GM23248 (cell line): ENCODE measurements around the gene CTDNEP1.

Experiments
- EZH2 ChIP-seq: fragments of 200-600 bp; sonication (generic); IDR thresholded peaks from 2 replicates; pipeline ENCODE4 v1.6.1; 2018; ENCODE audit warnings: antibody characterized with exemption, mild to moderate bottlenecking; ENCODE audit not compliant: insufficient read depth, poor library complexity, severe bottlenecking
- EZH2phosphoT487 ChIP-seq: fragments of 200-600 bp; sonication (generic); IDR thresholded peaks from 2 replicates; pipeline ENCODE4 v1.6.1; 2018; ENCODE audit warnings: antibody characterized with exemption, moderate library complexity, mild to moderate bottlenecking, low read depth; ENCODE audit not compliant: insufficient read depth

DNA sequence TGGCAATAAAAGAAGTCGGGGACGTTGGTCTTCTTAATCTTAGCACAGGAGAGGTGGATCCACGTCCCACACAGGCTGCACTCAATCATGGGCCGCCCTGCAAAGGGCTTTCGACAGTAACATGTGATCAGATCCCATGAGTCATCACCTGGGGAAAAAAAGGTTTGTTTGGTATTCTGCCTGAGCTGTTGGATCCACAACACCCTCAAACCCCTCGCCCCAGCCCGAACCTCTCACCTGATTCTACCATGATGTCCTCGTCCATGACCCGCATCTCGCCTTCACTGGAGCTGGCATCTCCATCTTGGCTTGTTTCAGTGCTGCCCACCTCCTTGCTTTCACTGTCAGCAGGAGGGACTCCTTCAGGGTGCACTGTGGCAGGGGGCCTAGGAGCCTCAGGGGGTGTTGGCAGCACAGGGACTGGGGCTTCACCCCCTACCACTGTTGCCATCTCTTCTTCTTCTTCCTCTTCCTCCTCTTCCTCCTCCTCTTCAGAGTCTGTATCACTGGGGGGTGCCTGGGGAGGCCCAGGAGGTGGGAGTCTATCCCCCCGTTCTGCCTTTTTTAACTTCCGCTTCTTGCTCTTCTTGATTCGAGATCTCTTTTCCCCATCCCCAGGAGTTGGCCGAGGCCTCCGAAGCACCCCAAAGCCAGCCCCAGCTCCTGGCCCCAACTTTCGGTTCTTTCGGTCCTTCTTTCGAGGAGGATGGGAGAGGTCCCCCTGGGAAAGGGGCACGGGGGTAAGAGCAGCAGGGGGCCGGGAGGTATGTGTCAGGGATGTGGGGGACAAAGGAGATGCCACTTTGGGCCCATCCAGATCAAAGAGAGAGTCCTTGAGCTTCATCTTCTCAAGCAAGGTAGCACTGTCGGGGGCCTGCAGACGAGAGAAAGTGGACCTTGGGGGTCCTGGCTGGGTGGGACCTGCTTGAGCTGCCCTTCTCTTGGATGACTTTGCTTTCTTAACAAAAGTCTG lies 15.6 kb downstream of the CTDNEP1 start:
- TF ChIP-seq EZH2 (no peak), EZH2phosphoT487 (no peak)
